SHP77 treated with DMSO at 0.1 percent for 48 hours (cell line): ENCODE data around the gene THAP4.
A peak's percentile ranks its signal among the peaks of the same experiment; 100 is the strongest.

ENCODE experiments used
- DNase-seq: peaks from one replicate; lab custom pipeline; 2025; lab: John Stamatoyannopoulos, UW

The THAP4 gene

GRCh38 chr2:241637018-241637794 lies at the start of gene THAP4, which contains the start of gene ATG4B:
THAP4 (minus strand) TSS chr2:241637158; CDS start chr2:241637017, 141 bp downstream.
ATG4B (plus strand) TSS chr2:241637693; CDS start chr2:241637715, 22 bp downstream.
- peak; percentile 53 for DNase-seq

GRCh38 chr2:241686324-241686649 lies 49.3 kb upstream of the THAP4 start:
- DNase-seq = no peak

GRCh38 chr2:241680827-241681599 lies 44.1 kb upstream of the THAP4 start:
- no peak for DNase-seq

GRCh38 chr2:241680044-241680443 lies 43.1 kb upstream of the THAP4 start:
- DNase-seq = no peak

GRCh38 chr2:241678784-241679540 lies 42.0 kb upstream of the THAP4 start:
- DNase-seq = no peak

GRCh38 chr2:241678307-241678706 lies 41.3 kb upstream of the THAP4 start:
- no peak for DNase-seq

GRCh38 chr2:241677392-241677791 lies 40.4 kb upstream of the THAP4 start:
- no peak for DNase-seq

GRCh38 chr2:241676665-241677064 lies 39.7 kb upstream of the THAP4 start:
- DNase-seq = no peak

GRCh38 chr2:241675885-241676284 lies 38.9 kb upstream of the THAP4 start:
- DNase-seq = no peak

GRCh38 chr2:241673797-241674725 lies 37.1 kb upstream of the THAP4 start:
- no peak for DNase-seq

- no peak for DNase-seq
Observed at GRCh38 chr2:241673189-241673663, 36.3 kb upstream of the THAP4 start.

- DNase-seq = no peak
Observed at GRCh38 chr2:241672243-241673188, 35.6 kb upstream of the THAP4 start.

GRCh38 chr2:241671457-241672240 lies 34.7 kb upstream of the THAP4 start:
- no peak for DNase-seq

- no peak for DNase-seq
Observed at GRCh38 chr2:241670333-241671110, 33.6 kb upstream of the THAP4 start.

- no peak for DNase-seq
Observed at GRCh38 chr2:241668839-241669238, 31.9 kb upstream of the THAP4 start.

GRCh38 chr2:241668354-241668753 lies 31.4 kb upstream of the THAP4 start:
- DNase-seq = no peak

- DNase-seq = no peak
Observed at GRCh38 chr2:241666627-241667400, 29.9 kb upstream of the THAP4 start.
